SU-DHL-6 (cell line): ENCODE measurements around the gene BRAT1.

Experiments
- CTCF ChIP-seq: fragments of 200-600 bp; sonication (generic); IDR thresholded peaks from one replicate; pipeline ENCODE4 v1.5.1; 2017; ENCODE audit warnings: antibody characterized with exemption, mild to moderate bottlenecking, low read length, moderate library complexity; ENCODE audit not compliant: insufficient read depth, poor library complexity, severe bottlenecking
- EZH2phosphoT487 ChIP-seq: fragments of 200-600 bp; sonication (generic), shearing (Covaris generic); conservative IDR thresholded peaks from 2 replicates; pipeline ENCODE4 v1.6.1; 2018; ENCODE audit warnings: mild to moderate bottlenecking, antibody characterized with exemption, low read length, moderate library complexity, mixed read lengths

- TF ChIP-seq EZH2phosphoT487: no peak
- no peak for TF ChIP-seq CTCF
Observed at GRCh38 chr7:2566890-2567678, 11.8 kb upstream of the BRAT1 start.
